Brain pericyte (primary cell): ENCODE measurements around the gene DYDC1.
"Not testable (repeated sequence)": the region's sequence is repeated elsewhere in the genome, so short reads cannot be mapped to it uniquely, and the experiment has no call there.

Source experiments
- DNase-seq: peaks from one replicate; pipeline ENCODE4 v3.0.0-alpha.2; 2012; ENCODE audit warnings: low read depth, low spot score

Gene DYDC1

DNA sequence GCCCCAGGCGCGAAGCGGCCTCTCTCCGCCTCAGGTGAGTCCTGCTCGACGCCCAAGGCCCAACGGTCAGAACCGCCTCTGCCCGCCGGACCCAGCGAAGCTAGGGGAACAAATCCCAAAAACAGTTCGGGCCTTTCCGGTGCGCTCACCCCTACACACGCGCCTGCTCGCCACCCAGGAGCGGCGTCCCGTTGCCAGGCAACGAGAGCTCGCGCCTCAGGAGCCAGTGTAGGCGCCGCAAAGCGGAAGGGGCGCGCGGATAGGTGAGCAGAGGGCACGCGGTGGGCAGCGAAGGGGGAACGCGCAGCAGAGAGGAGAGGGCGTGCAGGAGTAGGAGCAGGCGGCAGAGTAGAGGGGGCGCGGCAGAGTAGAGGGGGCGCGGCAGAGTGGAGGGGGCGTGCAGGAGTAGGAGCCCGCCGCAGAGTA, at the start of gene DYDC1, which contains the start of gene DYDC2:
Gene DYDC1, minus strand, starts transcription at position 193 of the 426 bp plus-strand sequence. CDS start 4,154 bp downstream, outside the sequence.
Gene DYDC2, plus strand, starts transcription at position 219 of the 426 bp plus-strand sequence. CDS start 5,663 bp downstream, outside the sequence.
- DNase-seq, result no peak

GRCh38 chr10:80406204-80406603, 49.6 kb upstream of the DYDC1 start:
- DNase-seq, result no peak

DNA sequence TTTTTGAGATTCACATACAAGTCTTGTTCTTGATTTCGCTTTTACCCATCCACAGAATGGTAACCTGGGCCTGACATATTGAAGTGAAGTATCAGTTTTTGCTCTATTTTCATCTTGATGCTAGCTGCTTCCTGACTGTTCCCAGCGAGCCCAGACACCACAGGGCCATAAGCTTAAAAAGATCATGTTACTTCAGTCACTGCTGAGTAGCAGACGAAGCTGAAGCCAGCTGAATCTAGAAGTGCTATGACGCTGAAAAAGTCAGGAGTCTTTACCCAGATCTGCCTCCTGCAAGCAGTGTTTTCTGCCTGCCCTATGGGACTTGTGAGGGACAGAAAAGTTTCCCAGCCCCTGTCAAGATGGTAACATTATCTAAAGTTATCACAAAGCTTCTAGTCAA, 49.1 kb upstream of the DYDC1 start:
- DNase-seq, result no peak

- DNase-seq, result no peak
These were observed 48.5 kb upstream of the DYDC1 start for GRCh38 chr10:80405035-80405434.

DNA sequence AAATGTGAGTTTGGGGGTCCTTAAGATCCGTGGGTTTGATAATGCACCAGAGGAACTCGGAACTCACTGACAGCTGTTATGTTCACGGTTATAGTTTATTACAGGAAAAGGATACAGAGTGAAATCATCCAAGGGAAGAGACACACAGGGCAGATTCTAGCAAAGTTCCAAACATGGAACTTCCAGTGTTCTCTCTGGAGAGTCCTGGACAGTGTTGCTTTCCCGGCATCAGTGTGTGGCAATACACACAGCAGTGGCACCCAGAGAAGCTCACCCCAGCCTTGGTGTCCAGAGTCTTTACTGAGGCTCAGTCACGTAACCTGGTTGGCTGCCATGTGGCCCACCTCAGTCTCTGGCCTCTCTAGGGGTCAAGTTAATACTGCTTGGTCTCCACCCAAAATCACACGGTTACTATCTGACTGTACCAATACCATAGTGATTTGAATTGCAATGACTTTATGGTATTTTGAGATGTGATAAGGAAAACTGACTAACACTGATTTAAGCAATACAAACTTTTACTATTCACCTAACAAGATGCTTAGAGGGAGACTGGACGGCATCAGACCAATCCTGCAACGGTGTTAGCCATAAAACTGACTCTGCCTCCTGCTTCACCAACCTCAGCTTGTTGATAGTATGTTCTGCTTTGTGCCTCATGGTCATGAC, 43.7 kb upstream of the DYDC1 start:
- DNase-seq, result no peak

GRCh38 chr10:80397014-80397413, 40.5 kb upstream of the DYDC1 start:
- DNase-seq, result no peak

DNA sequence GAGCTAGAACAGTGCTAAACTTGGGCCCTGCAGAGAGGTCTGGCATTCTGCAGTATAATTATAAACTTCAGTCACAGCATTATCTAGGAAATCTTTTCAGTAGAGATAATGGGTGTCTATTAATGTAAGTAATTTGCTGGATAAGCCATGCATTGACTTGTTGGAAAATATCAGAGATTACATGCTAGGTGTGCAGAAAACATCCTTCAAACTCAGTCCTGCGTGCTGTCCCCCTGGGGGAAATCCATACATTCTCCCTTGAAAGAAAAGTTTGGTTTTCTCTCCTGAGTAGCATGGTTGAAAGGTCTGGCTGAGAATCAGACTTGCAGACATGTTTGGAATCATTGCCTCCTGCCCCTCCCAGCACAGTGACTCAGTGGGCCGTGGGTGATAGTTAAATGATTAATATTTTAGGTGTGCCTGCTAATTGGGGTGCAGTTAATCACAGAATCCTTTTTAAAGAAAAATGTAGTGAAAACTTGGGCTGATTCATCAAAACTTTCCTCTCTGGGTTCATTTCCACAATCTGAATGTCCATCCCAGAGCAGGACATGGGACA, 37.9 kb upstream of the DYDC1 start:
- no peak for DNase-seq

- DNase-seq, result no peak
These were observed 35.7 kb upstream of the DYDC1 start for GRCh38 chr10:80392250-80392649.

DNA sequence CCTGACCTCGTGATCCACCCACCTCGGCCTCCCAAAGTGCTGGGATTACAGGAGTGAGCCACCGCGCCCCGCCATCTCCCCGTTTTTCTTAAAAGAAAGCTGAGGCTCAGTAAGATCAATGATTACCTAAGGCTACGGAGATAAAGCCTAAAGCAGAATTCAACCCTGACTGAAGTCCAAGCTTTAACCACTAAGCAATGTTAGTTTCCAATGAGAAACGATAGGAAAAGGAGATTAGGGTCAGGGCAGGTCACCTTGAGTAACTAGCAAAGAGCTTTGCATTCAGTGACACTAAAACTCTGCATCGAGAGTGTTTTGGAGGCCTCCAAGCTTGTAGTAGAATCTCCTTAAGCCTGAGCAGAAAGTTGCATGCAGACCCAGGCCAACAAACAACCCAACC, 34.2 kb upstream of the DYDC1 start:
- no peak for DNase-seq

GRCh38 chr10:80382989-80383388, 26.4 kb upstream of the DYDC1 start:
- DNase-seq, result no peak

DNA sequence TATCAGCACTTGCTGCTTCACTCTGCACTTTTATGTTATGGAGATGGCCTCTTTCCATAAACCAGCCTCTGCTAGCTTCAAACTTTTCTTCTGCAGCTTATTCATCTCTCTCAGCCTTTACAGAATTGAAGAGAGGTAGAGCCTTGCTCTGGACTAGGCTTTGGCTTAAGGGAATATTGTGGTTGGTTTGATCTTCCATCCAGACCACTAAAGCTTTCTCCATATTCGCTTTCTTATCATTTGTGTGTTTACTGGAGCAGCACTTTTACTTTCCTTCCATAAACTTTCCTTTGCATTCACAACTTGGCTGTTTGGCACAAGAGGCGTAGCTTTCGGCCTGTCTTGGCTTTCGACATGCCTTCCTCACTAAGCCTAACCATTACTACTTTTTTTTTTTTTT, 23.6 kb upstream of the DYDC1 start:
- DNase-seq, result no peak

DNA sequence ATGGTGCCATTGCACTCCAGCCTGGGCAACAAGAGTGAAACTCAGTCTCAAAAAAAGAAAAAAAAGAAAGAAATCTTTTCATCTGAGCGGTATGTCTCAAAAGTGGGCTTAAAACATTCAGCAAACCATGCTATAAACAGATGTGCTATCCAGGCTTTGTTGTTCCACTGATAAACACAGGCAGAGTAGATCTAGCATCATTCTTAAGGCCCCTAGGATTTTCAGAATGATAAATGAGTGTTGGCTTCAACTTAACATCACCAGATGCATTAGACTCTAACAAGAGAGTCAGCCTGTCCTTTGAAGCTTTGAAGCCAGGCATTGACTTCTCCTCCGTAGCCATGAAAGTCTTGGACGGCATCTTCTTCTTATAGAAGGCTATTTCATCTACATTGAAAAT, 23.1 kb upstream of the DYDC1 start:
- DNase-seq, result no peak

DNA sequence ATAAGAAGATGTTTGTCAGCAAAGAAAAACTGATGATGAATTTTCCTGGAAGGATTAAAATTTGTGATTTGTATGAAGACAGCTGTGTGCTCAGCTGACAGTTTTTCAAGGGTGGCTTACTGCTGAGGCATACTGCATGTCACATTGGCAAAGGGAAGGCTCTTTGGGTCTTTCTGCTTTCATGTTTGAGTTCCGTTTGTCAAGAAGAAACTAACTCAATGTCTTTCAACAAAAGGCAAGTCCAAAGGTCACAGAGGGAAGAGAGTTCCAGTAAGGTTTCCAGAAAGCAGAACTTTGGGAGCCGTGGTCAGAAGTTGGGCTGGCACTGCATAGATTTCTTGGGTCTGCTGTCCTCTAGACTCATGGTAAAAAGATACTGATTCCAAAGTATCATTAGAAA, 16.9 kb upstream of the DYDC1 start:
- DNase-seq, result no peak

GRCh38 chr10:80372675-80373074, 16.1 kb upstream of the DYDC1 start:
- no peak for DNase-seq

DNA sequence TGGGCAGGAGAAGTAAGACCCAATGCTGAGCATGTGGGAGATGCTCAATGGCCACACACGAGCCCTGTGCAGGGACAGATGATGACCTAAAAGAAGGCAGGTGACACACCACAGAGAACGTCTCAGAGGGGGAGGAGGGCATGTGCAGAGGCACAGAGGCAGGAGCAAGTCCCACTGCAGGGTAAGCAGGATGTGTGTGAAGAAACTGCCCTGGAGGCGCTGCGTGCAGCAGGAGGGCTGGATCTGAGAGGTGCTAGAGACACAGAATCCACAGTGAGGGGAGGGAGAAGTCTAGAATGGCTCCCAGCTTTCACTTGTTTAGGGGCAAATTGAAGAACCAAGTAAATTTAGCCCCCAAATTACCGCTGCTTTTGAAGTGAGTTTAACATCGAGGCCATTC, 14.9 kb upstream of the DYDC1 start:
- no peak for DNase-seq

DNA sequence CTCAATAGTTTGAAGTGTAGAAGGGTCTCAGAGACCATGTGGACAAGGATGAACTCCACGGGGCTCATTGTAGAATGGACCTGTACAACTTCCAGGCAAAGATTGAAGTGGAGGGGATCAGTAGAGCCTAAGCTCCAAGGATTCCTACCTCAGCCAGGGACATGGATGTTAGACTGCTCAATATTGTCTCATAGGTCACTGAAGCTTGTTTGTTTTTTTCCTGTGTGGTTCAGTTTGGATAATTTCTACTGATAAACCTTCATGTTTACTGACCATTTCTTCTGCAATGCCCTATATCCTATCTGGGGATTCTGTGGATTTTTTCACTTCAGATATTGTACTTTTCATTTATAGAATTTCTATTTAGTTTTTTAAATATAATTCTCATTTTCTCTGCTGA, 9.0 kb upstream of the DYDC1 start:
- DNase-seq, result no peak

DNA sequence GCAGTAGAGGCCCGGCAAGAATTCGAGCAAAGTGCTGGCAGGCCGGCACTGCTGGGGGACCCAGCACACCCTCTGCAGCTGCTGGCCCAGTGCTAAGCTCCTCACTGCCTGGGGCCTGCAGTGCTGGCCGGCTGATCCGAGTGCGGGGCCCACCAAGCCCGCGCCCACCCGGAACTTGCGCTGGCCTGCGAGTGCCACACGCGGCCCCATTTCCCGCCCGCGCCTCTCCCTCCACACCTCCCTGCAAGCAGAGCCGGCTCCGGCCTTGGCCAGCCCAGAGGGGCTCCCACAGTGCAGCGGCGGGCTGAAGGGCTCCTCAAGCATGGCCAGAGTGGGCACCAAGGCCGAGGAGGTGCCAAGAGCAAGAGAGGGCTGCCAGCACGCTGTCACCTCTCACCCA, 3.1 kb upstream of the DYDC1 start:
- no peak for DNase-seq

GRCh38 chr10:80358925-80359324, 2.4 kb upstream of the DYDC1 start:
- DNase-seq, result not testable (repeated sequence)

DNA sequence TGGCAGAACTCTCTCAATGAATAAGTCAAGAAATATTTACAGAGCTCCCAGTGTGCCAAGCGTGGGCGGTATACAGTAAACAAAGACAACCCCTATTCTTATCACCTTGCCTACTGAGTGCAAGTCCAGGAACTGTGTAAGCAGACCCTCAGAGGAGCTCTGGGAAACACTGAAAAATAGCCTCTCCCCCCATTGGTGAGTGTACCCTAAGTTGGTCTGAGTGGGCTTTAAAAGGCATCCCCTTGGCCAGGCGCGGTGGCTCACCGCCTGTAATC, 1.2 kb upstream of the DYDC1 start:
- DNase-seq, result no peak

GRCh38 chr10:80356989-80357850, 665 bp upstream of the DYDC1 start:
- no peak for DNase-seq

DNA sequence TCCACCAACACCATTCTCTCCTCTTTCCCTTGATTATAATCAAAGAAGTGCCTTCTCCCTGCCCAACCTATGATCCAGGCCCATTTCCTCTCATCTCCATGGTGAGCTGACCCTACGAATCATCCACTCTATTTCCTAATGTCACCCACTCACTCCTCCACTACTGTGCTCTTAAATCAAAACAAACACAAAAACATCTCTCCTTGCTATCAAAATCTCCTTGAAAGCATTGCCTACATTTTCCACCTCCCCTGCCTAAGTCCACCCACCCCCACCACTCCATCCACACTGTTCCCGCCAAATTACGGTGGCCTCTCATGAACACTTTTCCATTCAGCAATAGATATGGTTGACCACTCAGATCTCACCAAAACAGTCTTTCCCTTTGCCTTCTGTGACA, 5.3 kb downstream of the DYDC1 start:
- no peak for DNase-seq

DNA sequence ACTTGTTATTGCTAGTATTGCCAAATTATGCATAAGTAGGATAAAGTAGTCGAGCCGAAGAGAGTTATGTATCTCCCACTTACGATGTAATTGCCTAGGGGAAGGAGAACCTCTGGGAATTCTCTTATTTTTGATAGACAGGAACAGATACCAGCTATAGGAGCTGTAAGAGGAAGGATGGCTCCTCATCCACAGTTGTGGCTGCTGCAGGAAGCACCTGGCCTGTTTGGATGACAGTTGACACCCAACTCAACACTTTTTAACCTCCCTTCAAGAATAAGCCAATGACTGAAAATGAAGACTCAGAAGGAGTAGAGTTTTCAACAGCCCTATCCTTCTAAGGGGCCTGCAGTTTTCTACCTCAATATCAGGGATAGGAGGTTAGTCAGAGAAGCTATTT, 6.3 kb downstream of the DYDC1 start:
- no peak for DNase-seq

- DNase-seq, result no peak
These were observed 11.6 kb downstream of the DYDC1 start for GRCh38 chr10:80344912-80345311.
